ENCODE measurements around the gene RNF34.
A peak's percentile ranks its signal among the peaks of the same experiment; 100 is the strongest.
"Not testable (repeated sequence)": the region's sequence is repeated elsewhere in the genome, so short reads cannot be mapped to it uniquely, and the experiment has no call there.

RNF34 gene, protein sequence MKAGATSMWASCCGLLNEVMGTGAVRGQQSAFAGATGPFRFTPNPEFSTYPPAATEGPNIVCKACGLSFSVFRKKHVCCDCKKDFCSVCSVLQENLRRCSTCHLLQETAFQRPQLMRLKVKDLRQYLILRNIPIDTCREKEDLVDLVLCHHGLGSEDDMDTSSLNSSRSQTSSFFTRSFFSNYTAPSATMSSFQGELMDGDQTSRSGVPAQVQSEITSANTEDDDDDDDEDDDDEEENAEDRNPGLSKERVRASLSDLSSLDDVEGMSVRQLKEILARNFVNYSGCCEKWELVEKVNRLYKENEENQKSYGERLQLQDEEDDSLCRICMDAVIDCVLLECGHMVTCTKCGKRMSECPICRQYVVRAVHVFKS

DNA sequence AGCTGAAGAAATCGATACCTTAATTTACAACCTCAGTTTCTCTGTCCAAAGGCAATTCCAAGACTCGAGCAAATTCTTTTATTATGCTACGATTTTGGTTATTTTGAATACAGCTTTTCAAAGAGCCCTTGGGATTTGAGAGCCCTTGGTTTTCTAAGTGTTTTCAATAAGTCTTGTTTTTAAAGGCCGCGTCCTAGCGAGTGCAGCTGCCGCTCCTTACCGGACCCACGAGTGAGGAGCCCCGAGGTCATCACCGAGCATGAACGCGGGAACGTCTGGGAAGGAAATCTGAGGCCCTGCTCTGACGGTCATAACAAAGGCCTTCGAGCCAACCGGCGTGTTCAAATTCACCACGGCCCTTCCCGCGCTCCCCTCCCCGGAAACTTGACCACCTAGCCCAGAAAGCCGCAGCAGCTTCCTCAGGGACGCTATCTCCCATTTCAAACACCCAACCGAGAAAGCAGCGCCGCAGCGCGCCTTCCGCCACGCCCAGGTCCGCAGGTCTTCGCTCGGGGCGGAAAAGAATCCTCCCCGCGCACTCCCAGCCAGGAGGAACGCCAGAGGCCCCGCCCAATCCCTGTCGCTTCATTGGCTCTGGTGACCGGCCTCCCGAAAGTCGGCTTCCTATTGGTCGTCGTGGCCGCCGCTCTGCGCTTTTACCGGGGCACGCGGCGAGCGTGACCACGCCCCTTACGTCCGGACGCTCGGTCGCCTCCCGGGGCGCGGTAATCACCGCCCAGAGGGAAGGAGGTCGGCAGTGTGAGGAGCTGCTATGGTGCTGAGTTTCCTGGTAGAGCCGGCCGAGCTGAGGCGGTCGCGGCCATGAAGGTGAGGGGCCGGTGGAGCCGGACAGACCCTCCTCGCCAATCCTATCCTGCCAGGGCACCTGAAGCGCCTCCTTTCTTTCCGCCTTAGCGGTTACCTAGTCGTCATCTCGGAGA, at the start of gene RNF34:
Gene RNF34, plus strand, starts transcription at position 728 of the 941 bp plus-strand sequence. Its CDS starts 95 bp downstream, at position 823.
- peak; percentile 99 for DNase-seq

GRCh38 chr12:121351820-121352681, 47.9 kb upstream of the RNF34 start, which contains the start of gene ANAPC5:
Gene ANAPC5 (minus strand): TSS chr12:121352411. CDS start chr12:121352340, 71 bp downstream.
- DNase-seq: peak; percentile 94

DNA sequence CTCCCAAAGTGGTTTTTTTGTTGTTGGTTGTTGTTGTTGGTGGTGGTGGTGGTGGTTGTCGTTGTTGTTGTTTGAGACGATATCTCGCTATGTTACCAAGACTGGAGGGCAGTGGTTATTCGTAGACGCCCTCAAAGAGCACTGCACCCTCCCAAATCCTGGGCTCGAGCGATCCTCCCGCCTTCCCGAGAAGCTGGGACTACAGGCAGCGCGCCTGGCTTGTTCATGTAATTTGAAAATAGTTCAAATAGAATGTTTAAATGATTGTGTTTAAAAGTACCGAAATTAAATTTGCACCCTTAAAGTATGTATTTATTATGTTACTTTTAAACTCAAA, 47.3 kb upstream of the RNF34 start:
- DNase-seq: no peak

DNA sequence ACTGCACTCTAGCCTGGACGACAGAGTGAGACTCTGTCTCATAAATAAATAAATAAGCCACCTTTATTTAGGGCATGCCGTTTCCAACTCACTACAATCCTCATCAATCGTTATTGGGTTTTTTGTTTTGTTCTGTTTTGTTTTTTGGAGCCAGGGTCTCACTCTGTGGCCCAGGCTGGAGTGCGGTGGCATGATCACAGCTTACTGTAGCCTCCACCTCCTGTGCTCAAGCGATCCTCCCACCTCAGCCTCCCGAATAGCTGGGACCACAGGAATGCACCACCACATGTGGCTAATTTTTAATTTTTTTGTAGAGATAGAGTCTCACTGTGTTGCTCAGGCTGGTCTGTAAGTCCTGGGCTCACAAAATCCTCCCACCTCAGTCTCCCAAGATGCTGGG, 44.1 kb upstream of the RNF34 start:
- DNase-seq: no peak

DNA sequence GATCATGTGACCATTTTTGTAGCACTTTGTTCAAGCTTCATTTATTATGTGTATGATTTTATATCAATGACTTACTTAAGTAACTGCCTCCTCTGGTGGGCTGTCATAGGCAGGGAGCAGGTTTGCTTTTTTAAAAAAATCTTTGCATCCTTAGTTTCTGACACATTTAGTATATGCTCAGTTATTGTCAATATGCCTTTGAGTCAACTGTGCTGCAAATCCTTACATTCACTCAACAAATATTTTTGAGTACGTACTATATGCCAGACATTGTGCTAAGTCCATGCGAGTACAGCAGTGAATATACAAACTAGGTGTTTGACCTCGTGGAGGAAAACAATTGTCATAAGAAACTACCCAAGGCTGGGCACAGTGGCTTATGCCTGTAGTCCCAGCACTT, 43.3 kb upstream of the RNF34 start:
- DNase-seq: no peak

DNA sequence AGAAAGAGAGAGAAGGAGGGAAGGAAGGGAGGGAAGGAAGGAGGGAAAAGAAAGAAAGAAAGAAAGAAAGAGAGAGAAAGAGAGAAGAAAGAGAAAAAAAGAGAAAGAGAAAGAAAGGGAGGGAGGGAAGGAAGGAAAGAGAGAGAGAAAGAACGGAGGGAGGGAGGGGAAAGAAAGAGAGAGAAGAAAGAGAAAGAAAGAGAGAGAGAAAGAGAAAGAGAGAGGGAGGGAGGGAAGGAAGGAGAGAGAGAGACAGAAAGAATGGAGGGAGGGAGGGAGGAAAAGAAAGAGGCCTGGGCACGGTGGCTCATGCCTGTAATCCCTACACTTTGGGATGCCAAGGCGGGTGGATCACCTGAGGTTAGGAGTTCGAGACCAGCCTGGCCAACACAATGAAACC, 42.6 kb upstream of the RNF34 start:
- DNase-seq: no peak

DNA sequence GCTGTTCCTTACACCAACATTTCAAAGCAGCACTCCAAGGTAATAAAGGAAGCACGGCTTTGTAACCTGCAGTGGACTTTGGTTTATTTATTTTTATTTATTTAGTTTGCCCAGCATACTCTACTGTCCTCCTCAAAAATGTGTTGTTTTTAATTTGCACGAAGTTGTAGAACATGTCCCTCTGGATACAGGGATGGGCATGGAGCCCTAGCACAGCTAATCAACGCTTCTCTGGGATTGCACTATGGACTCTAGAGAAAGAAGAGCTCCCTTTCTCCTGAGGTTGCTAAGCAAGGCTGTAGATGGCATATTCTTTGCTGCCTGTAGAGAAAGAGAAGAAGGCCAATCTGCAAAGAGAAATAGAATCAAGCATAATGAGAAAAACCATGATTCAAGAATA, 41.8 kb upstream of the RNF34 start:
- no peak for DNase-seq

GRCh38 chr12:121364683-121365121, 35.2 kb upstream of the RNF34 start:
- no peak for DNase-seq

DNA sequence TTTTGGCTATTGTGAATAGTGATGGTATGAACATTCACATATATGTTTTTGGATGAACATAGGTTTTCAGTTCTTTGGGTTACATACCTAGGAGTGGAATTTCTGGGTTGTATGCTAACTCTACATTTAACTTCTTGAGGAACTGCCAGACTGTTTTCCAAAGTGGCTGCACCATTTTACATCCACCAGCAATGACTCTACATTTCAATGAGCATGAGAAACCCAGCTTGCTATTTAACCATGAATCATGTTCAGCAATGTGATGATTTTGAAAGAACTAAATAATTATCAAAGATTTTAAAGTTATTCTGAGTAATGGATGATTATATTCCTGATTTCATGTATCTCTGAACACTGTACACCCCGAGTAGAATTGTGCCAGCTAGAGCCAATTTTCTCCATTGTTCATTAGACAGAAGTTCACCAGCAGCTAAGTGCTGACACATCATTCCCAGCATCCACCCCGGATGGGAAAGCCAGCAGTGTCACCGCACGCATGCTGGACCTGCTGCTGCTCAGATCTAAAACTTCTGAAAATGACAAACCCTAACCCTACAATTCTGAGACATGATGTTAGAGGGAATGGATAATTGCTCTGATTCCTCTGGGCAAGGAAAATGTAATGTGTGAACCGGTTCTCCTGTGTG, 34.4 kb upstream of the RNF34 start:
- DNase-seq: no peak

DNA sequence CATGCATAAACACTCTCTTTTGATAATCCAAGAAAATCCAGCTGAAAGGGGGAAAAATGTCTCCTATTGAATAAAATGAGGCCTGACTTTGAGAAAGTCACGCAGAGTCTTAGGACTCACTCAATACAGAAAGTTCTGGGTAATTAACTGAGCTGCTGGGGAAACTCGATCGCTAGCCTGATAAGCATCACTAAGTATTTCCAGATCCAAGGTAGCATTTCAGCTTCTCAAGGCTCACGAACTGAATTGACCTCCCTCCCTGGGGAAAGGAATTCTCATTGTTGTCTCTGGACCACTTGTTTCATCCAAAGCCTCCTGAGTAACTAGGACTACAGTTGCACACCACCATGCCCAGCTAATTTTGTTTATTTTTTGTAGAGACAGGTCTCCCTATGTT, 33.9 kb upstream of the RNF34 start:
- no peak for DNase-seq

DNA sequence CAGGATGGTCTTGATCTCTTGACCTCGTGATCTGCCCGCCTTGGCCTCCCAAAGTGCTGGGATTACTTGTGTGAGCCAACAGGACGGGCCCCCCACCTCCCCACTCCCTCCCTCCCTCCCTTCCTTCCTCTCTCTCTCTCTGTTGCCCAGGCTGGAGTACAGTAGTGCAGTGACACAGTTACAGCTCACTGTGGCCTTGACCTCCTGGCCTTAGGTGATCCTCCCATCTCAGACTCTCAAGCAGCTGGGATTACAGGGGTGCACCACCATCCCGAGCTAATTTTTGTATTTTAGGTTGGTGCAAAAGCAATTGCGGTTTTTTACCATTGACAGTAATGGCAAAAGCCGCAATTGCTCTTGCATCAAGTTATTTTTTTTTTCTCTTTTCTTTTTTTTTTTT, 28.5 kb upstream of the RNF34 start:
- DNase-seq: no peak

- DNase-seq: no peak
Measured at GRCh38 chr12:121373755-121374154, 26.2 kb upstream of the RNF34 start.

DNA sequence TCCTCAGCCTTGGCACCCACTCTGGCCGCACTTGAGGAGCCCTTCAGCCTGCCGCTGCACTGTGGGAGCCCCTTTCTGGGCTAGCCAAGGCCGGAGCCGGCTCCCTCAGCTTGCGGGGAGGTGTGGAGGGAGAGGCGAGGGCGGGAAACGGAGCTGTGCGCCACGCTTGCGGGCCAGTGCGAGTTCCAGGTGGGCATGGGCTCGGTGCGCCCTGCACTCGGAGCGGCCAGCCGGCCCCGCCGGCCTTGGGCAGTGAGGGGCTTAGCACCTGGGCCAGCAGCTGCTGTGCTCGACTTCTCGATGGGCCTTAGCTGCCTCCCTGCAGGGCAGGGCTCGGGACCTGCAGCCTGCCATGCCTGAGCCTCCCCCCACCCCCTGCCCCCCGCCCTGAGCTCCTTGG, 25.6 kb upstream of the RNF34 start:
- not testable (repeated sequence) for DNase-seq

DNA sequence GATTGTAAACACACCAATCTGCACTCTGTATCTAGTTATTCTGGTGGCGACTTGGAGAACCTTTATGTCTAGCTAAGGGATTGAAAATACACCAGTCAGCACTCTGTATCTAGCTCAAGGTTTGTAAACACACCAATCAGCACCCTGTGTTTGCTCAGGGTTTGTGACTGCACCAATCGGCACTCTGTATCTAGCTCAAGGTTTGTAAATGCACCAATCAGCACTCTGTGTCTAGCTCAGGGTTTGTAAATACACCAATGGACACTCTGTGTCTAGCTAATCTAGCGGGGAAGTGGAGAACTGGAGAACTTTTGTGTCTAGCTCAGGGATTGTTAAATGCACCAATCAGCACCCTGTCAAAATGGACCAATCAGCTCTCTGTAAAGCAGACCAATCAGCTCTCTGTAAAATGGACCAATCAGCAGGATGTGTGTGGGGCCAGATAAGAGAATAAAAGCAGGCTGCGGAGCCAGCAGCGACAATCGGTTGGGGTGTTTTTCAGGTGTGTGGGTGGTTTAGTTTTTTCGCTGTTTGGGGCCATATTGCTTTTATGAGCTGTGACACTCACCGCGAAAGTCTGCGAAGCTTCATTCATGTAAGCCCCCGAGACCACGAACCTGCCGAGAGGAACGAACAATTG, 24.9 kb upstream of the RNF34 start:
- DNase-seq: not testable (repeated sequence)

- no peak for DNase-seq
Measured at GRCh38 chr12:121376754-121377697, 22.9 kb upstream of the RNF34 start.

- no peak for DNase-seq
Measured at GRCh38 chr12:121378736-121379135, 21.2 kb upstream of the RNF34 start.

- no peak for DNase-seq
Measured at GRCh38 chr12:121379945-121380344, 20.0 kb upstream of the RNF34 start.

DNA sequence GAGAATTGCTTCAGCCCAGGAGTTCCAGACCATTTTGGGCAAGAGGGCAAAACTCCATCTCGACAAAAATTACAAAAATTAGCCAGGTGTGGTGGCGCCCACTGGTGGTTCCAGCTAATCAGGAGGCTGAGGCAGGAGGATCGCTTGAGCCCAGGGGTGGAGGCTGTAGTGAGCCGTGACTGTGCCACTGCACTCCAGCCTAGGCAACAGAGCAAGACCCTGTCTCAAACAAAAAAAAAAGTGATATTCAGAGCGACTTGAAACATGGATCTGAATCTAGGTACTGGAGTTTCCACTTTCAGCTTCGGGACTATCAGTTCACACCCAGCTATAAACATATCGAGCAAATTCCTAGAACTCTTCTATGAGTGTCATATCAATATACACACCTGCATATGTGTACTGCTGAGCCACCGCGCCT, 16.3 kb upstream of the RNF34 start:
- no peak for DNase-seq

- DNase-seq: not testable (repeated sequence)
Measured at GRCh38 chr12:121384891-121385290, 15.0 kb upstream of the RNF34 start.

- no peak for DNase-seq
Measured at GRCh38 chr12:121388421-121388981, 11.4 kb upstream of the RNF34 start.

All from stimulated activated CD4-positive, alpha-beta T cell treated with anti-CD3 and anti-CD28 coated beads, Interleukin-4, amount 100 ng/mL, for 24 hours (primary cell).